HEK293T (cell line): ENCODE measurements around the gene LHB.

ENCODE experiments used
- CTCF ChIA-PET: fragments of 350-600 bp; formaldehyde crosslinking; extraction: SDS; loops from one replicate; lab custom pipeline; 2021; ENCODE audit warnings: antibody characterized with exemption, inconsistent platforms; lab: Yijun Ruan, JAX
- POLR2A ChIA-PET: fragments of 350-600 bp; formaldehyde crosslinking; extraction: SDS; loops from one replicate; lab custom pipeline; 2020; ENCODE audit warnings: antibody characterized with exemption, inconsistent platforms; lab: Yijun Ruan, JAX
- DNase-seq: peaks from one replicate; pipeline ENCODE4 v3.0.0; 2012; ENCODE audit warnings: mixed read lengths; ENCODE audit errors: extremely low spot score
- ARNT ChIP-seq: fragments of 450-650 bp; IDR thresholded peaks from 2 replicates; pipeline ENCODE4 v1.6.1; 2017; ENCODE audit warnings: mild to moderate bottlenecking
- BHLHE40 ChIP-seq: fragments of 450-650 bp; IDR thresholded peaks from 2 replicates; pipeline ENCODE4 v1.6.1; 2016; ENCODE audit warnings: mild to moderate bottlenecking, moderate library complexity, borderline replicate concordance
- CTBP1 ChIP-seq: fragments of 450-650 bp; IDR thresholded peaks from 2 replicates; pipeline ENCODE4 v1.6.1; 2016; ENCODE audit warnings: borderline replicate concordance
- ELF4 ChIP-seq: fragments of 450-650 bp; IDR thresholded peaks from 2 replicates; pipeline ENCODE4 v1.6.1; 2017; ENCODE audit warnings: antibody characterized with exemption
- FOXA1 ChIP-seq: fragments of 450-650 bp; IDR thresholded peaks from 2 replicates; pipeline ENCODE4 v1.6.1; 2016; ENCODE audit warnings: mild to moderate bottlenecking
- FOXK2 ChIP-seq: fragments of 450-650 bp; IDR thresholded peaks from 2 replicates; pipeline ENCODE4 v1.6.1; 2016; ENCODE audit warnings: mild to moderate bottlenecking
- FOXM1 ChIP-seq: fragments of 450-650 bp; IDR thresholded peaks from 2 replicates; pipeline ENCODE4 v1.6.1; 2017; ENCODE audit warnings: mild to moderate bottlenecking, borderline replicate concordance
- HDGF ChIP-seq: fragments of 450-650 bp; IDR thresholded peaks from 2 replicates; pipeline ENCODE4 v1.6.1; 2017; ENCODE audit warnings: antibody characterized with exemption, borderline replicate concordance
- L3MBTL2 ChIP-seq: fragments of 450-650 bp; conservative IDR thresholded peaks from 2 replicates; pipeline ENCODE4 v1.6.1; 2016; ENCODE audit warnings: mild to moderate bottlenecking
- LEF1 ChIP-seq: fragments of 450-650 bp; IDR thresholded peaks from 2 replicates; pipeline ENCODE4 v1.6.1; 2017; ENCODE audit warnings: mild to moderate bottlenecking, borderline replicate concordance
- NFRKB ChIP-seq: fragments of 450-650 bp; IDR thresholded peaks from 2 replicates; pipeline ENCODE4 v1.6.1; 2016; ENCODE audit warnings: mild to moderate bottlenecking, moderate library complexity
- SP1 ChIP-seq: fragments of 450-650 bp; IDR thresholded peaks from 2 replicates; pipeline ENCODE4 v1.6.1; 2017
- SUZ12 ChIP-seq: fragments of 450-650 bp; IDR thresholded peaks from 2 replicates; pipeline ENCODE4 v1.6.1; 2016; ENCODE audit warnings: mild to moderate bottlenecking
- TARDBP ChIP-seq: fragments of 450-650 bp; IDR thresholded peaks from 2 replicates; pipeline ENCODE4 v1.6.1; 2016
- ZNF384 ChIP-seq: fragments of 450-650 bp; IDR thresholded peaks from 2 replicates; pipeline ENCODE4 v1.6.1; 2016
- TF ChIP-seq, protein P1 (sequence below): fragments of 450-650 bp; IDR thresholded peaks from 2 replicates; pipeline ENCODE4 v1.6.1; 2016

The LHB gene

DNA sequence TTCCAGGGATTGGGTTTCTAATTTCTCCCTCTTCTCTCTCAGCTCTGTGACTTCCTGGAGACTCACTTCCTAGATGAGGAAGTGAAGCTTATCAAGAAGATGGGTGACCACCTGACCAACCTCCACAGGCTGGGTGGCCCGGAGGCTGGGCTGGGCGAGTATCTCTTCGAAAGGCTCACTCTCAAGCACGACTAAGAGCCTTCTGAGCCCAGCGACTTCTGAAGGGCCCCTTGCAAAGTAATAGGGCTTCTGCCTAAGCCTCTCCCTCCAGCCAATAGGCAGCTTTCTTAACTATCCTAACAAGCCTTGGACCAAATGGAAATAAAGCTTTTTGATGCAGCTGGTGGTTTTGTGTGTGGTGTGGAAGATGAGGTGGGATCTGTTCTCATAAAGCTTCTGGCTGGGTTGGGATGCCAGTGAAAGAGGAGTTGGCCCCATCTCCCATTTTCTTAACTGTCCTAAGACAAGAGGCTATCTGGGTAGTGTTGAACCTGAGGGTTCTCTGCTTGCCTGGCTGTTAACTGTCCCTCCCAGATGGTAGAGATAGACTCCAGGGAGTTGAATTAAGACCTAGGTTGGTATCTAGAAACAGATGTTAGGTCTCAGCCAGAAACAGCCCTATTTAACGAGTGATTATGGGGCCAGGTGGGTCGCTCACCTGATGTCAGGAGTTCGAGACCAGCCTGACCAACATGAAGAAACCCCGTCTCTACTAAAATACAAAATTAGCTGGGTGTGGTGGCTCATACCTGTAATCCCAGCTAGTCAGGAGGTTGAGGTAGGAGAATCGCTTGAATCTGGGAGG lies 50.1 kb downstream of the LHB start:
- TF ChIP-seq LEF1: no peak
- TF ChIP-seq SP1: no peak
- TF ChIP-seq FOXM1: no peak
- TF ChIP-seq ARNT: no peak
- TF ChIP-seq FOXA1: no peak
- no peak for TF ChIP-seq NFRKB
- no peak for TF ChIP-seq FOXK2
- no peak for TF ChIP-seq SUZ12
- no peak for TF ChIP-seq HDGF
- no peak for TF ChIP-seq CTBP1
- no peak for TF ChIP-seq ELF4
- TF ChIP-seq TARDBP: no peak
- no peak for TF ChIP-seq L3MBTL2
- TF ChIP-seq ZNF384: no peak
- no peak for TF ChIP-seq BHLHE40
- TF ChIP-seq, protein P1, sequence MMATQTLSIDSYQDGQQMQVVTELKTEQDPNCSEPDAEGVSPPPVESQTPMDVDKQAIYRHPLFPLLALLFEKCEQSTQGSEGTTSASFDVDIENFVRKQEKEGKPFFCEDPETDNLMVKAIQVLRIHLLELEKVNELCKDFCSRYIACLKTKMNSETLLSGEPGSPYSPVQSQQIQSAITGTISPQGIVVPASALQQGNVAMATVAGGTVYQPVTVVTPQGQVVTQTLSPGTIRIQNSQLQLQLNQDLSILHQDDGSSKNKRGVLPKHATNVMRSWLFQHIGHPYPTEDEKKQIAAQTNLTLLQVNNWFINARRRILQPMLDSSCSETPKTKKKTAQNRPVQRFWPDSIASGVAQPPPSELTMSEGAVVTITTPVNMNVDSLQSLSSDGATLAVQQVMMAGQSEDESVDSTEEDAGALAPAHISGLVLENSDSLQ: no peak
- ChIA-PET POLR2A (interaction anchor here (0.7 to 1.8 kb wide), 8 partner anchors 10 to 95 kb away, joined by 3 to 7 read pairs (median 4); partner anchors contain the start of genes BAX, GYS1, NUCB1 and PPP1R15A), CTCF (interaction anchor here (0.6 to 0.8 kb wide), 2 partner anchors 177 to 531 kb away, joined by 3 read pairs; no protein-coding TSS in a partner anchor)
- no peak for DNase-seq
